Suprapubic skin (tissue), 3 donors: Measurements from ENCODE around the gene IL1R1.

ENCODE experiments used
- CTCF ChIP-seq, 2 donors: fragments of 200-600 bp in 1 of 2; fragments of 450-650 bp in 1 of 2; sonication (generic) in 1 of 2; IDR thresholded peaks; one replicate each; pipeline ENCODE4 v1.5.1; 2016 to 2019; ENCODE audit warnings: antibody characterized with exemption in 2 of 2, mild to moderate bottlenecking in 1 of 2, moderate library complexity in 1 of 2
- POLR2A ChIP-seq, 2 donors: fragments of 450-650 bp; IDR thresholded peaks; one replicate each; pipeline ENCODE4 v1.6.1; 2017; ENCODE audit warnings: antibody characterized with exemption in 2 of 2, mild to moderate bottlenecking in 2 of 2, moderate library complexity in 2 of 2

- no peak for TF ChIP-seq POLR2A (IDR thresholded peaks at IDR 0.05)
- TF ChIP-seq CTCF (IDR thresholded peaks at IDR 0.05): no peak
Observed at GRCh38 chr2:102194609-102195268, 52.2 kb downstream of the IL1R1 start.
